C4-2B (cell line): ENCODE measurements around the gene FHIT.

Source experiments
- H3K27ac ChIP-seq: fragments of 450-650 bp; 2 replicates; pipeline ENCODE4 v1.5.1; 2017
- ZFX ChIP-seq: fragments of 450-650 bp; IDR thresholded peaks from 2 replicates; pipeline ENCODE4 v1.6.1; 2017
- TF ChIP-seq, protein P1 (sequence below): fragments of 450-650 bp; conservative IDR thresholded peaks from 2 replicates; pipeline ENCODE4 v1.5.1; 2017; ENCODE audit warnings: mild to moderate bottlenecking

FHIT gene

DNA sequence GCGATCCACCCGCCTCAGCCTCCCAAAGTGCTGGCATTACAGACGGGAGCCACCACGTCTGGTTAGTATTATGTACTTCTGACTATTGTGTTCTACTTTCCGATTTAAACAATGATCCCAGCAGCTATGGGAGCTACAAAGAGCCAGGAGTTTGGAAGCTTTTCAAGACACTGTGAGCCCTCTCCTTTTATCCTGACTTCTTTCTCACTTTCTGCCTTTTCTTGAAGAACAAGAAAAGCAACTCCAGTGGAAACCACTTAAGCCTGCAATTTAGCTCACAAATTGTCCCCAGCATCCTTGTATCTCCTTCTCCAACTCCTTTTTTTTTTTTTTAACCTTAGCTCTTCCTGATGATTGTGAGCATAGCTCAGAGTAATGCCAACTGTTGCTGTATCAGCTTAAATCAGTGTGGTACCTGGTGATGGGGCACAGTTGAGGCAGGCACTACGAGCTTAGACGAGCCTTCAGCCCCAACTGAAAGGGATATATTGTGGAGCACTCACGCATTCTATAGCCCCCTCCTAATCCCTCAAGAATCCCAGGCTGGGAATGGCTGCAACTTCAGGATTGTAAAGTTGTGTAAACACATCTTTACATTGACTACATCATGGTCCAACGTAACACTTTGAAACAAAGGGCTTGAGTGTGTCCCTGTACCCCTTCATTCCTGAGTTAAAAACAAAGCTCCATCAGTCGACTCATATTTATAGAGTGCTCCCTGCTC is 677.0 kb downstream of the FHIT start:
- no peak for TF ChIP-seq ZFX
- TF ChIP-seq, protein P1, sequence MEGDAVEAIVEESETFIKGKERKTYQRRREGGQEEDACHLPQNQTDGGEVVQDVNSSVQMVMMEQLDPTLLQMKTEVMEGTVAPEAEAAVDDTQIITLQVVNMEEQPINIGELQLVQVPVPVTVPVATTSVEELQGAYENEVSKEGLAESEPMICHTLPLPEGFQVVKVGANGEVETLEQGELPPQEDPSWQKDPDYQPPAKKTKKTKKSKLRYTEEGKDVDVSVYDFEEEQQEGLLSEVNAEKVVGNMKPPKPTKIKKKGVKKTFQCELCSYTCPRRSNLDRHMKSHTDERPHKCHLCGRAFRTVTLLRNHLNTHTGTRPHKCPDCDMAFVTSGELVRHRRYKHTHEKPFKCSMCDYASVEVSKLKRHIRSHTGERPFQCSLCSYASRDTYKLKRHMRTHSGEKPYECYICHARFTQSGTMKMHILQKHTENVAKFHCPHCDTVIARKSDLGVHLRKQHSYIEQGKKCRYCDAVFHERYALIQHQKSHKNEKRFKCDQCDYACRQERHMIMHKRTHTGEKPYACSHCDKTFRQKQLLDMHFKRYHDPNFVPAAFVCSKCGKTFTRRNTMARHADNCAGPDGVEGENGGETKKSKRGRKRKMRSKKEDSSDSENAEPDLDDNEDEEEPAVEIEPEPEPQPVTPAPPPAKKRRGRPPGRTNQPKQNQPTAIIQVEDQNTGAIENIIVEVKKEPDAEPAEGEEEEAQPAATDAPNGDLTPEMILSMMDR, result no peak

DNA sequence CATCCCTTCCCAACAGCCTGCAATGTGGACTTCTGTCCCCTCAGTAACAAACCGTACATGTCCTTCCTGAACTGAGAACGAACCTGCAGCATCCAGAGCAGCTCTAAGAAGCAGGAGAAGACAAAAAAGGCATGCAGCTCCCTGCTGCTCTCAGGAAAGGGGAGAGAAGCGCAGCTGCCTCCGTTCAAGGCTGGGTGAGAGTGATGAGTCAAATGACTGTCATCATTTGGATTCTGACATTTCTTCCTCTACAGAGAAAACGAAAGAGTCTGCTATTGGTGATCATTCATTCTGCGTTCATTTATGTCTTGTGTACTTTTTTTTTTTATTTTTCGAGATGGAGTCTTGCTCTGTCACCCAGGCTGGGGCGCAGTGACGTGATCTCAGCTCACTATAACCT is 677.8 kb downstream of the FHIT start:
- TF ChIP-seq ZFX, result no peak
- TF ChIP-seq, protein P1, result no peak
- no peak overlapping the region for H3K27ac ChIP-seq

More for the DNA sequence above, 677.0 kb downstream of the FHIT start:
- no peak overlapping the region for H3K27ac ChIP-seq

DNA sequence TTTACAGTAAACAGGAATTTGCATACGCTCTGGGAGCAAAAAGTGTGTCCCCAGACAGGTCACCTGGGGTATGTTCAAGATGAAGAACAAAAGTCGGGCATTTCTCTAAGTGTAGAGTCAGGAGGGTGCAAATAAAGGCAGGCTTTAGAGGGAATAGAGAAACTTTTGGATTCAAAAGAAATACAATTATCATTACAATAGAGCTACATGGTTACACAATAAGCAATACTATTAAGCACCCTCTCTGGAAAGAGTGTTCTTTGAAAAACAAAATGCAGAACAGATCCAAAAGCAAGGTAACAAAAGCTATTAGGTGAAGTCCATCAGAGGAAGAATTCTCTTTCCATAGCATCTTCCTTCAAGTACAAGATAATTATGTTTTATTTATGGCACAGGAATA is 679.7 kb downstream of the FHIT start:
- no peak for TF ChIP-seq ZFX
- TF ChIP-seq, protein P1, result no peak
- H3K27ac ChIP-seq, result no peak overlapping the region

DNA sequence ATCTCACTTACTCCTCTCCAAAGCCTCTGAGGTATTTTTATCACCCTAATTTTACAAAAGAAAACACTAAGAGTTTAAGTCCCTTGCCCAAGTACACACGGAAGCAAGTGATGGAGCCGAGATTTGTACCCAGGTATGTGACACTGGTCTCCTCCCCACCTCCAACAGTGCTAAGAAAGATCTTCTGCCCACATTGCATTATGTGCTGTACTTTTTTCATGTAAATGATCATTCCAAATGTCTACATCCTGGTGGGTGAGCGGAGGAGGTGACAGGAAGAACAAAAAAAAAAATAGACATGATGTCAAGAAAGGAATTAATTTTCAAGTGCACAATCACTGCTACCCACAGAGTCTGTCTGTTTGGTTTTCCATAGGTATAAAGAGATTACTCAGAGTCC is 694.1 kb downstream of the FHIT start:
- no peak overlapping the region for H3K27ac ChIP-seq
- TF ChIP-seq, protein P1, result no peak
- no peak for TF ChIP-seq ZFX

GRCh38 chr3:60555686-60556354 is 695.4 kb downstream of the FHIT start:
- H3K27ac ChIP-seq, result no peak overlapping the region
- no peak for TF ChIP-seq ZFX
- TF ChIP-seq, protein P1, result no peak

- H3K27ac ChIP-seq, result no peak overlapping the region
- TF ChIP-seq ZFX, result no peak
- TF ChIP-seq, protein P1, result no peak
Measured at GRCh38 chr3:60553144-60553543, 698.1 kb downstream of the FHIT start.

GRCh38 chr3:60552581-60552980 is 698.7 kb downstream of the FHIT start:
- no peak overlapping the region for H3K27ac ChIP-seq
- TF ChIP-seq, protein P1, result no peak
- TF ChIP-seq ZFX, result no peak
